Right lobe of liver (tissue), 6 donors: Measurements from ENCODE around the gene SVEP1. TPM values are rescaled to one million over a fixed set of nuclear protein-coding genes. Genes with fewer than 3 reads are reported as not detected.

Source experiments
- ATAC-seq, 4 donors: fragments of 200-7000 bp; cut with Tn5 transposase; one replicate each; pipeline ENCODE4 v1.9.1; 2020; ENCODE audit warnings: mild to moderate bottlenecking in 4 of 4, moderate library complexity in 4 of 4
- DNase-seq, 3 donors: peaks; one replicate each; pipeline ENCODE4 v3.0.0-alpha.2; 2020
- H3K27ac ChIP-seq, 3 donors: fragments of 200-600 bp; one replicate each; pipeline ENCODE4 v1.8.0; 2022
- H3K27me3 ChIP-seq, 2 donors: fragments of 200-600 bp; one replicate each; pipeline ENCODE4 v1.8.0; 2022
- H3K36me3 ChIP-seq, 4 donors: fragments of 200-600 bp; sonication (generic) in 1 of 4; one replicate each; pipeline versions ENCODE4 v1.5.1 to v1.8.0; 2017 to 2022; ENCODE audit warnings: control low read depth in 1 of 4
- H3K4me1 ChIP-seq, 4 donors: fragments of 200-600 bp; sonication (generic) in 1 of 4; one replicate each; pipeline versions ENCODE4 v1.5.1 to v1.8.0; 2017 to 2022; ENCODE audit warnings: control low read depth in 1 of 4
- H3K4me3 ChIP-seq, 3 donors: fragments of 200-600 bp; one replicate each; pipeline ENCODE4 v1.8.0; 2022
- H3K9me3 ChIP-seq, 4 donors: fragments of 200-600 bp; sonication (generic) in 1 of 4; one replicate each; pipeline versions ENCODE4 v1.5.1 to v1.8.0; 2017 to 2022; ENCODE audit warnings: control low read depth in 1 of 4
- CTCF ChIP-seq, 4 donors: fragments of 200-600 bp in 3 of 4; fragments of 450-650 bp in 1 of 4; IDR thresholded peaks; one replicate each; pipeline versions ENCODE4 v1.5.1 to v1.8.0; 2016 to 2022; ENCODE audit warnings: antibody characterized with exemption in 4 of 4, mild to moderate bottlenecking in 2 of 4
- POLR2A ChIP-seq: fragments of 450-650 bp; IDR thresholded peaks from one replicate; pipeline ENCODE4 v1.6.1; 2017; ENCODE audit warnings: antibody characterized with exemption, mild to moderate bottlenecking
- WGBS: methylation state at CpG from one replicate; pipeline ENCODE4 v1.1.6; 2018; ENCODE audit warnings: low coverage, low lambda C conversion rate; ENCODE audit not compliant: insufficient coverage; ENCODE audit errors: missing lambda C conversion rate; 5-methylcytosine and 5-hydroxymethylcytosine counted together
- intact Hi-C, 2 donors: fragments of 100-400 bp; cut with DNase I; formaldehyde crosslinking; loops; one replicate each; pipeline versions ENCODE4 v1.11.2 to v1.14.1; 2022
- total RNA-seq, 6 experiments: library from RNA; depleted of rRNA in 2 of 6; stranded (reverse); fragments of >200 nt in 2 of 6; fragmentation: NEBNext Ultra II Directional in 3 of 6; extraction: Animal tissue kit (Norgen Biotek cat#: 25700) in 3 of 6; gene quantifications; one replicate each; pipeline versions ENCODE4 v1.1.0 to v1.2.4, GENCODE V29; 2016 to 2023
- donor health status: DM: no; HTN: yes; CAD: no.
- donor health status: DM: no; HTN: no; CAD: no.
- donor health status: DM: no; HTN: no; CAD: no.
- donor health status: DM: no; HTN: yes; CAD: no.
- donor health status: DM: no; HTN: yes; CAD: no.

SVEP1 gene
- total RNA-seq, 6 experiments from 2014 or later: 1.6 to 7.8 (median 4.6) TPM

- no peak overlapping the region for H3K4me3 ChIP-seq
- H3K27ac ChIP-seq: no peak overlapping the region
- no peaks in the 10 kb centered on the region for H3K36me3 ChIP-seq
- no peak for ATAC-seq
- H3K9me3 ChIP-seq: no peaks in the 10 kb centered on the region
- peaks cover 0 to 13% of the 10 kb centered on the region in 2 donors for H3K27me3 ChIP-seq
- TF ChIP-seq POLR2A (no peak), CTCF (IDR thresholded peaks at IDR 0.05) (peak in 2 of 4 donors; percentile 14 to 20)
- H3K4me1 ChIP-seq: peaks cover 0 to 7% (median 0%) of the 10 kb centered on the region in 4 donors
- no peak for DNase-seq
- WGBS: 34% methylated on average over 4 of the region's 4 CpGs
- intact Hi-C loops: no loop called here
These were observed 3.7 kb upstream of the SVEP1 start for GRCh38 chr9:110583237-110583636.

GRCh38 chr9:110582156-110582555 lies 2.6 kb upstream of the SVEP1 start:
- peaks cover 0 to 7% (median 0%) of the 10 kb centered on the region in 4 donors for H3K4me1 ChIP-seq
- WGBS: 0% methylated on average over 1 of the region's 3 CpGs
- no peaks in the 10 kb centered on the region for H3K36me3 ChIP-seq
- H3K4me3 ChIP-seq: no peak overlapping the region
- no peaks in the 10 kb centered on the region for H3K9me3 ChIP-seq
- intact Hi-C loops: no loop called here
- DNase-seq (no peak), ATAC-seq (no peak)
- H3K27ac ChIP-seq: no peak overlapping the region
- TF ChIP-seq POLR2A (no peak), CTCF (IDR thresholded peaks at IDR 0.05) (no peak)
- H3K27me3 ChIP-seq: peaks cover 0 to 14% of the 10 kb centered on the region in 2 donors

GRCh38 chr9:110580850-110581249 lies 1.3 kb upstream of the SVEP1 start:
- H3K4me1 ChIP-seq: peaks cover 0 to 7% (median 0%) of the 10 kb centered on the region in 4 donors
- H3K9me3 ChIP-seq: no peaks in the 10 kb centered on the region
- DNase-seq (no peak), ATAC-seq (peak in 1 of 4 donors; percentile 39)
- 39% methylated on average over 6 of the region's 6 CpGs for WGBS
- no peaks in the 10 kb centered on the region for H3K36me3 ChIP-seq
- no peak for TF ChIP-seq POLR2A
- no peak for TF ChIP-seq CTCF (IDR thresholded peaks at IDR 0.05)
- no peak overlapping the region for H3K27ac ChIP-seq
- peaks cover 0 to 14% of the 10 kb centered on the region in 2 donors for H3K27me3 ChIP-seq
- H3K4me3 ChIP-seq: no peak overlapping the region
- intact Hi-C loops: no loop called here

GRCh38 chr9:110579862-110580219 lies 300 bp upstream of the SVEP1 start:
- Histone ChIP-seq H3K9me3 (no peaks in the 10 kb centered on the region), H3K36me3 (no peaks in the 10 kb centered on the region), H3K4me3 (peak overlapping the region; percentile 25 to 45 (median 37)), H3K27ac (peak overlapping the region in 1 of 3 donors; percentile 45), H3K27me3 (peaks cover 0 to 14% of the 10 kb centered on the region in 2 donors), H3K4me1 (peaks cover 0 to 7% (median 0%) of the 10 kb centered on the region in 4 donors)
- DNase-seq: no peak
- intact Hi-C loops: no loop called here
- TF ChIP-seq POLR2A (no peak), CTCF (IDR thresholded peaks at IDR 0.05) (no peak)
- no peak for ATAC-seq
- 2% methylated on average over 13 of the region's 13 CpGs for WGBS
